ENCODE measurements around the gene NKX1-2. TPM values are rescaled to one million over a fixed set of nuclear protein-coding genes. Genes with fewer than 3 reads are reported as not detected.

The NKX1-2 gene
- total RNA-seq, 4 donors from 2014 or later: 0.59 to 2.3 (median 1.2) TPM

DNA sequence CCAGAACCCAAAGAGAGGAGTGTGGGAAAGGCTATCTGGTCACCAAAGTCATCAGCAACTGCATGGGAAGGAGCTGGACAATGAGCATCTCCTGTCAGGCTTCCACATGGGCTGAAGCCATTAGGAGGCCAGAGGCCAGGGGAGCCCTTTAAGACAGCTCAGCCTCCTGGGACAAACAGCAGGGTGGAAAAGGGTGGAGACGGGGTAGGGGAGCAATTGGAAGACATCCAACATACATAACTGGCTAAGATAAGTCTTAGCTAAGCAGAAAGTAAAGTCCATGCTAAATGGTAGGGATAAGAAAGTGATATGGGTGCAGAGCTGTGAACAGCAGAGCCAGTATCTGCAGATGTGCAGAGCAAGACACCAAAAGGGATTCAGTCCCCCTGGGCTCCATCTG lies 29.6 kb downstream of the NKX1-2 start:
- no peak for DNase-seq

DNA sequence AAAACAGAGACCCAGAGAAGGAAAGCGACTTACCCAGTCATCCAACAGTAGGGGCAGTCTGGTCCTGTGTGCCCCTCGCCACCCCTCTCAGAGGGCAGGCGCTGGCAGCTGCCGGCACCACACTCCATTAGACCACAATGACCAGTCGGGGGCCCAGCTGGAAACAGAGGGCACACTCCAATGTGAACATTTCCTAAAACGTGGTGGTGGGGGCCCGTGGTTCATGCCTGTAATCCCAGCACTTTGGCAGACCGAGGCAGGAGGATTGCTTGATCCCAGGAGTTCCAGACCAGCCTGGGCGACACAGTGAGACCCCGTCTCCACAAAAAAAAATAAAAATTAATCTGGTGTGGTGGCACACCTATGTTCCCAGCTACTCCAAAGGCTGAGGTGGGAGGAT lies 30.2 kb downstream of the NKX1-2 start:
- Histone ChIP-seq H3K9me3 (no peaks in the 10 kb centered on the region), H3K27ac (no peak overlapping the region), H3K27me3 (peaks cover 0 to 21% (median 0%) of the 10 kb centered on the region in 4 donors), H3K4me1 (peaks cover under 1 to 41% (median 27%) of the 10 kb centered on the region in 3 donors), H3K36me3 (no peaks in the 10 kb centered on the region), H3K4me3 (peak overlapping the region in 1 of 4 donors; percentile 92)
- TF ChIP-seq, protein P1, sequence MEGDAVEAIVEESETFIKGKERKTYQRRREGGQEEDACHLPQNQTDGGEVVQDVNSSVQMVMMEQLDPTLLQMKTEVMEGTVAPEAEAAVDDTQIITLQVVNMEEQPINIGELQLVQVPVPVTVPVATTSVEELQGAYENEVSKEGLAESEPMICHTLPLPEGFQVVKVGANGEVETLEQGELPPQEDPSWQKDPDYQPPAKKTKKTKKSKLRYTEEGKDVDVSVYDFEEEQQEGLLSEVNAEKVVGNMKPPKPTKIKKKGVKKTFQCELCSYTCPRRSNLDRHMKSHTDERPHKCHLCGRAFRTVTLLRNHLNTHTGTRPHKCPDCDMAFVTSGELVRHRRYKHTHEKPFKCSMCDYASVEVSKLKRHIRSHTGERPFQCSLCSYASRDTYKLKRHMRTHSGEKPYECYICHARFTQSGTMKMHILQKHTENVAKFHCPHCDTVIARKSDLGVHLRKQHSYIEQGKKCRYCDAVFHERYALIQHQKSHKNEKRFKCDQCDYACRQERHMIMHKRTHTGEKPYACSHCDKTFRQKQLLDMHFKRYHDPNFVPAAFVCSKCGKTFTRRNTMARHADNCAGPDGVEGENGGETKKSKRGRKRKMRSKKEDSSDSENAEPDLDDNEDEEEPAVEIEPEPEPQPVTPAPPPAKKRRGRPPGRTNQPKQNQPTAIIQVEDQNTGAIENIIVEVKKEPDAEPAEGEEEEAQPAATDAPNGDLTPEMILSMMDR (IDR thresholded peaks at IDR 0.05): no peak
- no peak for TF ChIP-seq POLR2A (IDR thresholded peaks at IDR 0.05)
- intact Hi-C loops (cut with DNase I): no loop called here
- WGBS, 2 donors: 84 to 89% methylated on average over 10 of the region's 10 CpGs
- no peak for DNase-seq

More for the DNA sequence above, 29.6 kb downstream of the NKX1-2 start:
- TF ChIP-seq POLR2A (IDR thresholded peaks at IDR 0.05): no peak
- TF ChIP-seq, protein P1 (IDR thresholded peaks at IDR 0.05): no peak
- Histone ChIP-seq H3K4me3 (no peak overlapping the region), H3K27ac (no peak overlapping the region), H3K36me3 (no peaks in the 10 kb centered on the region), H3K27me3 (peaks cover 0 to 22% (median 0%) of the 10 kb centered on the region in 4 donors), H3K4me1 (peaks cover 0 to 35% (median 20%) of the 10 kb centered on the region in 3 donors), H3K9me3 (no peaks in the 10 kb centered on the region)
- WGBS, 2 donors: 14 to 28% methylated on average over 1 of the region's 1 CpG
- intact Hi-C loops (cut with DNase I): no loop called here

DNA sequence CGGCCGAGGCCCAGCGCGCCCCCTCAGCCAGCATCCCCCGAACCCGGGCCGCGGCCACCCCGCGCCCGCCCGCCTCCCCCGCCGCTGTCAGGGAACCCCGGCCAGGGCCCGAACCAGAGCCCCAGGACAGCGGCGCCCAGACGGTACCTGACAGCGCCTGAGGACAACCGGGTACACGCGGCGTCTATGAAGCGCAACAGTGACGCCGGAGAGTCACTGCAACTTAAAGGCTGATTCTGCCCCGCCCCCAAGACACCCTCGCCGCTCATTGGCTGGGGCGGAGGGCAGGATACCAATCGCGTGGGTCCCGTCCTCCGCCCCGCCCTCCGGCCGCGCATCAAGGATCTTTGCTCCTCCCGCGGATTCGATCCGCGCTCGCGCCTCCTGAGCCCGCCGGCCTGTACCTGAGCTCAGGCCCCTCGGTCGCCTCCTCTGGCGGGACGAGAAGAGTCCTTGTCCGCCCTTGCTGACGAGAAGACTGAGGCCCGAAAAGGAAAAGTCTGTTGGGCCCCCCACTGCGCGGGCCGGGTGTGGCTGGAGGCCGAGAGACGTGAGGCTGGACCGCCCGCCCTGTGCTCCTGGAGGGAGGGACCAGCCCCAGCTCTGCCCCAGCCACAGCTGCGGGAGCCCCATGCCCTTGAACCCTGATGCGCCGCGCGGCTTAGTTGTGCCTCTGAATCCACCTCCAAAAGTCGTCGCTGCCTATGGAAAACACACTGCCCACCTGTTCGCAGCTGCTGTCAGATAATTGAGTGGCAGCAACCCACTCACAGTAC lies 30.9 kb downstream of the NKX1-2 start, which contains the start of gene OAT:
Gene OAT (minus strand): TSS at position 198 of the 776 bp plus-strand sequence. CDS start 6,752 bp downstream, outside the sequence.
- H3K36me3 ChIP-seq: no peaks in the 10 kb centered on the region
- H3K4me1 ChIP-seq: peaks cover 8 to 48% (median 34%) of the 10 kb centered on the region in 3 donors
- peaks cover 0 to 16% (median 0%) of the 10 kb centered on the region in 4 donors for H3K27me3 ChIP-seq
- H3K27ac ChIP-seq: peak within 1 kb of the TSS; percentile 92 to 99 (median 96)
- H3K4me3 ChIP-seq: peak within 1 kb of the TSS; percentile 69 to 99 (median 89)
- H3K9me3 ChIP-seq: no peaks in the 10 kb centered on the region
- 0 to 20% methylated on average over 1 to 6 of the region's 70 CpGs for WGBS, 2 donors
- DNase-seq: peak; percentile 86
- intact Hi-C loops (cut with DNase I): no loop called here
- TF ChIP-seq POLR2A (IDR thresholded peaks at IDR 0.05): peak in 3 of 4 donors; percentile 89 to 99 (median 99)
- TF ChIP-seq, protein P1 (IDR thresholded peaks at IDR 0.05): no peak

DNA sequence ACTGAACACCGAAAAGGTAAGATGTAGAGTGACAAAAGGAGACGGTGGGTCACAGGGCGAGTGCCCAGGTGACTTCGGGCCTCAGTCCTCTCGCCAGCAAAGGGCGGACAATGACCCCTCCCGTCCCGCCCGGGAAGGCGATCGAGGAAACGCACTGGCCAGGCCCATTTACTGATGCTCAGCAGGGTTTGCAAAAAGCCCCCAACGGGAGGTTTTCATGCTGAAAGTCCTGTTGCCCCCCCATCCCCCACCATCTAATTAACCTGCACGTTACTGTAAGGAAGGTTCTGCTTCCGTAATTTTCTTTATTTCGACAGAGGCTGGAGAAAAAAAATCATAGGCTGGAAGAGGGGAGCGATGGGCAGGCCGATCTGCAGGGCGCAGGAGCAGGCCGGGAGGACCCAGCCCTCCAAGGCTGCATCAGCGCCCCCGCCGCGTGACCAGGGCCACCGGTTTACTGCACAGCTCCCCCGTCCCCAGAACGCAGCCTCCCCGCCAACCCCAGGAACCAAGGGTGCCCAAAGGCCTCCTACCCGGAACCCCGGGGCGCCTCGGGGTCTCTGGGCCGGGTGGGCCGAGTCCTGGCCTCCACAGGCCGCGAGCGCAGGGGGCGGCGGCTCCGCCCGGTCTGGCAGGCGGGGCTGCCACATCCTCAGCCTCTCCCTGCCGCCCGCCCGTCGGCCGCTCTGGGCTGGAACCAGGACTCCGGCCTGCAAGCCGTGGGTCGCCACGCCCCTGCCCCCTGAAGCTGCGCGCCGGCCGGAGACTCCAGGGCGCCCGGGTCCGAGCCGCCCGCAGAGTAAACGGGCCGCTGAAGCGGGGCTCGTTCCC lies 31.7 kb downstream of the NKX1-2 start:
- TF ChIP-seq, protein P1 (IDR thresholded peaks at IDR 0.05): no peak
- no peak for TF ChIP-seq POLR2A (IDR thresholded peaks at IDR 0.05)
- WGBS, 2 donors: 8 to 25% methylated on average over 13 to 25 of the region's 64 CpGs
- Histone ChIP-seq H3K36me3 (no peaks in the 10 kb centered on the region), H3K27ac (peak overlapping the region; percentile 92 to 99 (median 96)), H3K27me3 (peaks cover 0 to 16% (median 0%) of the 10 kb centered on the region in 4 donors), H3K9me3 (no peaks in the 10 kb centered on the region), H3K4me1 (peaks cover 14 to 56% (median 41%) of the 10 kb centered on the region in 3 donors), H3K4me3 (peak overlapping the region; percentile 69 to 99 (median 89))
- DNase-seq: no peak
- intact Hi-C loops (cut with DNase I): no loop called here
